NB4 (cell line): ENCODE results near the gene ADI1.

Source experiments
- POLR2A ChIP-seq: IDR thresholded peaks from 2 replicates; pipeline ENCODE4 v1.6.1; 2011; ENCODE audit warnings: mild to moderate bottlenecking; ENCODE audit not compliant: insufficient read length; ENCODE audit errors: extremely low read depth
- TF ChIP-seq, protein P1 (sequence below): IDR thresholded peaks from 2 replicates; pipeline ENCODE4 v1.6.1; 2011; ENCODE audit warnings: low read depth, low read length
- TF ChIP-seq, protein P2 (sequence below): IDR thresholded peaks from one replicate; pipeline ENCODE4 v1.5.1; 2012; ENCODE audit warnings: low read depth, low read length

- TF ChIP-seq, protein P1, sequence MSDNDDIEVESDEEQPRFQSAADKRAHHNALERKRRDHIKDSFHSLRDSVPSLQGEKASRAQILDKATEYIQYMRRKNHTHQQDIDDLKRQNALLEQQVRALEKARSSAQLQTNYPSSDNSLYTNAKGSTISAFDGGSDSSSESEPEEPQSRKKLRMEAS, result no peak
- TF ChIP-seq, protein P2, sequence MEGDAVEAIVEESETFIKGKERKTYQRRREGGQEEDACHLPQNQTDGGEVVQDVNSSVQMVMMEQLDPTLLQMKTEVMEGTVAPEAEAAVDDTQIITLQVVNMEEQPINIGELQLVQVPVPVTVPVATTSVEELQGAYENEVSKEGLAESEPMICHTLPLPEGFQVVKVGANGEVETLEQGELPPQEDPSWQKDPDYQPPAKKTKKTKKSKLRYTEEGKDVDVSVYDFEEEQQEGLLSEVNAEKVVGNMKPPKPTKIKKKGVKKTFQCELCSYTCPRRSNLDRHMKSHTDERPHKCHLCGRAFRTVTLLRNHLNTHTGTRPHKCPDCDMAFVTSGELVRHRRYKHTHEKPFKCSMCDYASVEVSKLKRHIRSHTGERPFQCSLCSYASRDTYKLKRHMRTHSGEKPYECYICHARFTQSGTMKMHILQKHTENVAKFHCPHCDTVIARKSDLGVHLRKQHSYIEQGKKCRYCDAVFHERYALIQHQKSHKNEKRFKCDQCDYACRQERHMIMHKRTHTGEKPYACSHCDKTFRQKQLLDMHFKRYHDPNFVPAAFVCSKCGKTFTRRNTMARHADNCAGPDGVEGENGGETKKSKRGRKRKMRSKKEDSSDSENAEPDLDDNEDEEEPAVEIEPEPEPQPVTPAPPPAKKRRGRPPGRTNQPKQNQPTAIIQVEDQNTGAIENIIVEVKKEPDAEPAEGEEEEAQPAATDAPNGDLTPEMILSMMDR, result no peak
- no peak for TF ChIP-seq POLR2A
Measured at GRCh38 chr2:3470166-3470651, 49.1 kb downstream of the ADI1 start.
